Panc1 (cell line): ENCODE results near the gene LBHD1. TPM values are rescaled to one million over a fixed set of nuclear protein-coding genes. Genes with fewer than 3 reads are reported as not detected.

Source experiments
- ATAC-seq: fragments of 200-7000 bp; cut with Tn5 transposase; 2 replicates; pipeline ENCODE4 v1.9.1; 2020; ENCODE audit warnings: mild to moderate bottlenecking, moderate library complexity
- BruUV-seq: library from RNA; stranded (reverse); fragments of 400-500 nt; replicated peaks from 2 replicates; lab custom pipeline; 2021; lab: Mats Ljungman, UMichigan
- CTCF ChIA-PET: fragments of 300-600 bp; sonication (Branson Sonifier 250); formaldehyde crosslinking; loops from one replicate; lab custom pipeline; 2022; ENCODE audit warnings: antibody characterized with exemption; lab: Charles Lee
- POLR2A ChIA-PET: fragments of 300-600 bp; sonication (Branson Sonifier 250); formaldehyde crosslinking; loops from one replicate; lab custom pipeline; 2022; ENCODE audit warnings: antibody characterized with exemption; lab: Charles Lee
- DNase-seq: peaks from one replicate; pipeline ENCODE4 v3.0.0-alpha.2; 2010; ENCODE audit warnings: low read depth, low spot score
- H3K27ac ChIP-seq: 2 replicates; pipeline ENCODE4 v1.5.1; 2011; ENCODE audit warnings: mild to moderate bottlenecking, low read length, inconsistent platforms
- H3K27me3 ChIP-seq: fragments of 200-500 bp; sonication (Bioruptor generic); 2 replicates; pipeline ENCODE4 v1.6.0; 2014; ENCODE audit warnings: low read length, inconsistent platforms; ENCODE audit not compliant: control insufficient read depth, insufficient read depth
- H3K36me3 ChIP-seq: fragments of 200-500 bp; sonication (Bioruptor generic); 2 replicates; pipeline ENCODE4 v1.5.1; 2014; ENCODE audit warnings: inconsistent platforms, mild to moderate bottlenecking, low read length, moderate library complexity; ENCODE audit not compliant: control insufficient read depth, insufficient read depth
- H3K4me1 ChIP-seq: 2 replicates; pipeline ENCODE4 v1.5.1; 2011; ENCODE audit warnings: inconsistent platforms, mild to moderate bottlenecking, low read length, moderate library complexity; ENCODE audit not compliant: control insufficient read depth, insufficient read depth
- H3K4me3 ChIP-seq, 2 experiments: 2 replicates each; pipeline ENCODE4 v1.5.1; 2011 to 2012; ENCODE audit warnings: low read depth in 2 of 2, low read length in 2 of 2, mild to moderate bottlenecking in 2 of 2, inconsistent platforms in 1 of 2, moderate library complexity in 1 of 2
- H3K9me3 ChIP-seq: fragments of 200-500 bp; sonication (Bioruptor generic); 2 replicates; pipeline ENCODE4 v1.5.1; 2014; ENCODE audit warnings: low read depth, mild to moderate bottlenecking, inconsistent platforms, low read length, moderate library complexity; ENCODE audit not compliant: control insufficient read depth, insufficient read depth
- POLR2AphosphoS5 ChIP-seq: IDR thresholded peaks from 2 replicates; pipeline ENCODE4 v1.6.1; 2012; ENCODE audit warnings: mild to moderate bottlenecking, low read depth, low read length, moderate library complexity
- REST ChIP-seq, 2 experiments: IDR thresholded peaks; 2 replicates each; pipeline ENCODE4 v1.6.1; 2011 to 2012; ENCODE audit warnings: low read depth in 2 of 2, control low read depth in 1 of 2, low read length in 1 of 2, mild to moderate bottlenecking in 1 of 2, moderate library complexity in 1 of 2; ENCODE audit not compliant: insufficient read depth in 1 of 2
- SIN3A ChIP-seq: IDR thresholded peaks from 2 replicates; pipeline ENCODE4 v1.6.1; 2012; ENCODE audit warnings: low read depth, mild to moderate bottlenecking, low read length, moderate library complexity, borderline replicate concordance; ENCODE audit not compliant: insufficient read depth
- TCF7L2 ChIP-seq: IDR thresholded peaks from 2 replicates; pipeline ENCODE4 v1.6.1; 2011; ENCODE audit warnings: mild to moderate bottlenecking, low read depth, low read length, inconsistent platforms
- in situ Hi-C: cut with HindIII; loops from 2 replicates; pipeline ENCODE4 v1.10.0; 2016; ENCODE audit warnings: low sequenced_read_pairs, low pct_unique_long_range_greater_than_20kb
- intact Hi-C: fragments of 100-400 bp; cut with micrococcal nuclease; formaldehyde crosslinking; loops from one replicate; pipeline ENCODE4 v1.10.0; 2022; ENCODE audit not compliant: unreplicated experiment
- total RNA-seq: library from RNA; stranded (reverse); gene quantifications from one replicate; pipeline ENCODE4 v1.2.1, GENCODE V29; 2021; ENCODE audit not compliant: unreplicated experiment
- TF ChIP-seq, protein P1 (sequence below): fragments of 450-650 bp; IDR thresholded peaks from 2 replicates; pipeline ENCODE4 v1.5.1; 2017; ENCODE audit warnings: mild to moderate bottlenecking

The LBHD1 gene
- total RNA-seq, 1 experiment from 2014 or later: 15.5 TPM

GRCh38 chr11:62707277-62707861, 35.3 kb upstream of the LBHD1 start, which contains the start of the genes BSCL2 and GNG3:
Gene BSCL2, minus strand, starts transcription at chr11:62707424. Its CDS starts 229 bp downstream, at chr11:62707195.
Gene GNG3, plus strand, starts transcription at chr11:62707676. Its CDS starts 620 bp downstream, at chr11:62708296.
- no peak for ATAC-seq
- Histone ChIP-seq H3K4me1 (peaks cover 23% of the 10 kb centered on the region), H3K4me3 (peak within 1 kb of the TSS; percentile 77 to 89), H3K27ac (peak within 1 kb of the TSS; percentile 80), H3K27me3 (no peaks in the 10 kb centered on the region), H3K9me3 (no peaks in the 10 kb centered on the region), H3K36me3 (no peaks in the 10 kb centered on the region; the same call in 1 of the 2 replicates)
- no TSS peak for BruUV-seq
- TF ChIP-seq SIN3A (no peak), REST (IDR thresholded peaks at IDR 0.05; ENCODE audit: insufficient read depth in 1 of 2, low read depth in 2 of 2, low read length in 1 of 2) (no peak), POLR2AphosphoS5 (no peak), TCF7L2 (no peak)
- TF ChIP-seq, protein P1, sequence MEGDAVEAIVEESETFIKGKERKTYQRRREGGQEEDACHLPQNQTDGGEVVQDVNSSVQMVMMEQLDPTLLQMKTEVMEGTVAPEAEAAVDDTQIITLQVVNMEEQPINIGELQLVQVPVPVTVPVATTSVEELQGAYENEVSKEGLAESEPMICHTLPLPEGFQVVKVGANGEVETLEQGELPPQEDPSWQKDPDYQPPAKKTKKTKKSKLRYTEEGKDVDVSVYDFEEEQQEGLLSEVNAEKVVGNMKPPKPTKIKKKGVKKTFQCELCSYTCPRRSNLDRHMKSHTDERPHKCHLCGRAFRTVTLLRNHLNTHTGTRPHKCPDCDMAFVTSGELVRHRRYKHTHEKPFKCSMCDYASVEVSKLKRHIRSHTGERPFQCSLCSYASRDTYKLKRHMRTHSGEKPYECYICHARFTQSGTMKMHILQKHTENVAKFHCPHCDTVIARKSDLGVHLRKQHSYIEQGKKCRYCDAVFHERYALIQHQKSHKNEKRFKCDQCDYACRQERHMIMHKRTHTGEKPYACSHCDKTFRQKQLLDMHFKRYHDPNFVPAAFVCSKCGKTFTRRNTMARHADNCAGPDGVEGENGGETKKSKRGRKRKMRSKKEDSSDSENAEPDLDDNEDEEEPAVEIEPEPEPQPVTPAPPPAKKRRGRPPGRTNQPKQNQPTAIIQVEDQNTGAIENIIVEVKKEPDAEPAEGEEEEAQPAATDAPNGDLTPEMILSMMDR: no peak
- in situ Hi-C loops (no loop called here), intact Hi-C loops (no loop called here)
- POLR2A ChIA-PET: no interaction called here
- CTCF ChIA-PET: no interaction called here
- no peak for DNase-seq

- ATAC-seq (no peak), DNase-seq (no peak)
- H3K27ac ChIP-seq: peak overlapping the region; percentile 80
- TF ChIP-seq SIN3A (no peak), TCF7L2 (no peak), REST (IDR thresholded peaks at IDR 0.05; ENCODE audit: insufficient read depth in 1 of 2, low read depth in 2 of 2, low read length in 1 of 2) (no peak), POLR2AphosphoS5 (no peak)
- TF ChIP-seq, protein P1: no peak
- peaks cover 23% of the 10 kb centered on the region for H3K4me1 ChIP-seq
- intact Hi-C loops: no loop called here
- no peaks in the 10 kb centered on the region for H3K27me3 ChIP-seq
- ChIA-PET POLR2A (no interaction called here), CTCF (no interaction called here)
- H3K4me3 ChIP-seq: peak overlapping the region; percentile 77 to 89; a peak in 3 of 4 replicates
- no TSS peak for BruUV-seq
- H3K36me3 ChIP-seq: no peaks in the 10 kb centered on the region; the same call in 1 of the 2 replicates
- no peaks in the 10 kb centered on the region for H3K9me3 ChIP-seq
- in situ Hi-C loops: no loop called here
Measured at GRCh38 chr11:62706850-62707247, 34.8 kb upstream of the LBHD1 start.
